GM21367 (cell line): ENCODE data around the gene ANGEL1.

Source experiments
- ATAC-seq: cut with Tn5 transposase; IDR thresholded peaks from one replicate; pipeline ENCODE4 v1.9.1; 2021; ENCODE audit not compliant: unreplicated experiment

Gene ANGEL1

GRCh38 chr14:76820700-76821099, 8.0 kb upstream of the ANGEL1 start:
- no peak for ATAC-seq

- ATAC-seq = no peak
Measured at GRCh38 chr14:76814726-76815645, 2.3 kb upstream of the ANGEL1 start.

GRCh38 chr14:76812093-76812421, 625 bp downstream of the ANGEL1 start:
- ATAC-seq = peak; percentile 7

GRCh38 chr14:76811561-76811960, 1.1 kb downstream of the ANGEL1 start:
- ATAC-seq = no peak

GRCh38 chr14:76810953-76811400, 1.7 kb downstream of the ANGEL1 start:
- no peak for ATAC-seq

GRCh38 chr14:76810525-76810924, 2.2 kb downstream of the ANGEL1 start:
- ATAC-seq = no peak

- ATAC-seq = no peak
Measured at GRCh38 chr14:76808990-76809389, 3.7 kb downstream of the ANGEL1 start.

GRCh38 chr14:76808011-76808410, 4.7 kb downstream of the ANGEL1 start:
- ATAC-seq = no peak

- ATAC-seq = no peak
Measured at GRCh38 chr14:76806446-76806845, 6.2 kb downstream of the ANGEL1 start.

GRCh38 chr14:76793956-76794355, 18.7 kb downstream of the ANGEL1 start:
- no peak for ATAC-seq

- no peak for ATAC-seq
Measured at GRCh38 chr14:76793324-76793723, 19.4 kb downstream of the ANGEL1 start.

- ATAC-seq = no peak
Measured at GRCh38 chr14:76792422-76792821, 20.3 kb downstream of the ANGEL1 start.

- no peak for ATAC-seq
Measured at GRCh38 chr14:76786601-76787000, 26.1 kb downstream of the ANGEL1 start.

GRCh38 chr14:76784881-76785280, 27.8 kb downstream of the ANGEL1 start:
- ATAC-seq = peak; percentile 71

- no peak for ATAC-seq
Measured at GRCh38 chr14:76784266-76784874, 28.3 kb downstream of the ANGEL1 start.

GRCh38 chr14:76782885-76783566, 29.7 kb downstream of the ANGEL1 start:
- ATAC-seq = no peak

GRCh38 chr14:76782115-76782884, 30.4 kb downstream of the ANGEL1 start:
- no peak for ATAC-seq

GRCh38 chr14:76781648-76782051, 31.0 kb downstream of the ANGEL1 start:
- no peak for ATAC-seq

GRCh38 chr14:76780875-76781647, 31.6 kb downstream of the ANGEL1 start:
- ATAC-seq = no peak

GRCh38 chr14:76780360-76780759, 32.3 kb downstream of the ANGEL1 start:
- ATAC-seq = no peak

- ATAC-seq = no peak
Measured at GRCh38 chr14:76780058-76780345, 32.7 kb downstream of the ANGEL1 start.
